HepG2 (cell line): ENCODE data around the gene CD248. TPM values are rescaled to one million over a fixed set of nuclear protein-coding genes. Genes with fewer than 3 reads are reported as not detected.
A peak's percentile ranks its signal among the peaks of the same experiment; 100 is the strongest.

Experiments used
- HDAC2 ChIP-seq: sonication (generic); formaldehyde crosslinking; IDR thresholded peaks from 2 replicates; pipeline ENCODE4 v1.4.0; 2020; ENCODE audit warnings: missing genetic modification reagents
- HDAC6 ChIP-seq: fragments of 200-600 bp; sonication (generic); IDR thresholded peaks from 2 replicates; pipeline ENCODE4 v1.7.0; 2017; ENCODE audit warnings: mild to moderate bottlenecking, antibody characterized with exemption, low read length, low read depth
- PAWR ChIP-seq: sonication (generic); formaldehyde crosslinking; IDR thresholded peaks from 2 replicates; pipeline ENCODE4 v1.4.0; 2020; ENCODE audit warnings: missing genetic modification reagents, mild to moderate bottlenecking, borderline replicate concordance
- PHB2 ChIP-seq: fragments of 450-650 bp; IDR thresholded peaks from 2 replicates; pipeline ENCODE4 v1.6.1; 2018; ENCODE audit not compliant: partially characterized antibody
- SAFB2 ChIP-seq: sonication (generic); formaldehyde crosslinking; IDR thresholded peaks from 2 replicates; pipeline ENCODE4 v1.5.1; 2020; ENCODE audit warnings: missing genetic modification reagents, low read depth, mild to moderate bottlenecking, borderline replicate concordance
- TFE3 ChIP-seq: IDR thresholded peaks from 2 replicates; pipeline ENCODE4 v1.6.1; 2016
- THAP9 ChIP-seq: sonication (generic); formaldehyde crosslinking; IDR thresholded peaks from 2 replicates; pipeline ENCODE4; 2020; ENCODE audit warnings: missing genetic modification reagents, mild to moderate bottlenecking, borderline replicate concordance
- XBP1 ChIP-seq: sonication (generic); formaldehyde crosslinking; IDR thresholded peaks from 2 replicates; pipeline ENCODE4 v1.5.0; 2020; ENCODE audit warnings: missing genetic modification reagents
- ZFP36L2 ChIP-seq: sonication (generic); formaldehyde crosslinking; IDR thresholded peaks from 2 replicates; pipeline ENCODE4 v1.4.0; 2020; ENCODE audit warnings: missing genetic modification reagents
- ZFP62 ChIP-seq: sonication (generic); formaldehyde crosslinking; IDR thresholded peaks from 2 replicates; pipeline ENCODE4 v1.4.0; 2020; ENCODE audit warnings: missing genetic modification reagents
- ZMYM3 ChIP-seq: sonication (generic); formaldehyde crosslinking; IDR thresholded peaks from 2 replicates; pipeline ENCODE4 v1.5.1; 2020; ENCODE audit warnings: mild to moderate bottlenecking, missing genetic modification reagents
- ZNF670 ChIP-seq: sonication (generic); formaldehyde crosslinking; IDR thresholded peaks from 2 replicates; pipeline ENCODE4 v1.8.0; 2022; ENCODE audit warnings: mild to moderate bottlenecking, missing genetic modification reagents, borderline replicate concordance
- ZNF710 ChIP-seq: sonication (generic); formaldehyde crosslinking; IDR thresholded peaks from 2 replicates; pipeline ENCODE4 v1.5.0; 2020; ENCODE audit warnings: mild to moderate bottlenecking, missing genetic modification reagents, borderline replicate concordance
- ZNF891 ChIP-seq: sonication (generic); formaldehyde crosslinking; IDR thresholded peaks from 2 replicates; pipeline ENCODE4 v1.5.0; 2020; ENCODE audit warnings: mild to moderate bottlenecking, missing genetic modification reagents
- ZSCAN22 ChIP-seq: sonication (generic); formaldehyde crosslinking; IDR thresholded peaks from 2 replicates; pipeline ENCODE4 v1.4.0; 2020; ENCODE audit warnings: mild to moderate bottlenecking, missing genetic modification reagents
- polyA plus RNA-seq, 8 experiments: library from polyadenylated mRNA; depleted of rRNA in 3 of 8; stranded (reverse) in 7 of 8; unstranded in 1 of 8; fragments of >200 nt; fragmentation: Illumina TruSeq in 4 of 8; extraction: Trizol in 4 of 8; gene quantifications; 2 replicates each; pipeline versions ENCODE4 v1.2.1 to v1.2.3, GENCODE V29; 2011 to 2016; ENCODE audit warnings: low read depth in 4 of 8, missing spikeins in 1 of 8, mixed read lengths in 1 of 8; ENCODE audit not compliant: insufficient read depth in 1 of 8
- total RNA-seq, 5 experiments: library from RNA; depleted of rRNA; stranded (reverse); fragments of >200 nt; fragmentation: Illumina TruSeq; extraction: Trizol; gene quantifications; 2 replicates each; pipeline ENCODE4 v1.2.3, GENCODE V29; 2016; ENCODE audit warnings: low read depth in 1 of 5

Gene CD248
- total and polyA plus RNA-seq, 2 of the 13 experiments (the other 11 are each of a cell fraction or from before 2014, with no cell fraction given), result 0.25 to 0.35 TPM

- peak; percentile 91 for TF ChIP-seq THAP9 (CRISPR knock-in tag)
- TF ChIP-seq ZMYM3, result no peak
- no peak for TF ChIP-seq HDAC6
- TF ChIP-seq ZNF710 (CRISPR knock-in tag), result no peak
- TF ChIP-seq TFE3 (CRISPR knock-in tag), result 0 out of 2 replicates have a peak, but pooled peaks have one; percentile 45
- 0 out of 2 replicates have a peak, but pooled peaks have one; percentile 48 for TF ChIP-seq SAFB2
- TF ChIP-seq PAWR, result no peak
- TF ChIP-seq ZNF891 (CRISPR knock-in tag), result peak; percentile 92; the same call in 1 of the 2 replicates
- no peak for TF ChIP-seq XBP1 (CRISPR knock-in tag)
- TF ChIP-seq ZSCAN22 (CRISPR knock-in tag), result 0 out of 2 replicates have a peak, but pooled peaks have one; percentile 47
- TF ChIP-seq ZFP62, result no peak
- no peak for TF ChIP-seq ZNF670 (CRISPR knock-in tag)
- TF ChIP-seq PHB2, result no peak
- 0 out of 2 replicates have a peak, but pooled peaks have one; percentile 35 for TF ChIP-seq ZFP36L2 (CRISPR knock-in tag)
- peak; percentile 93 for TF ChIP-seq HDAC2 (CRISPR knock-in tag)
These were observed 27.9 kb upstream of the CD248 start, which contains the start of gene BRMS1 (continued) for GRCh38 chr11:66344550-66345315.
